ENCODE data around the gene MYO1C.

The MYO1C gene

GRCh38 chr17:1505586-1505985 is 13.1 kb upstream of the MYO1C start:
- no peak for DNase-seq

- no peak for DNase-seq
Measured at GRCh38 chr17:1504866-1505265, 12.4 kb upstream of the MYO1C start.

GRCh38 chr17:1503699-1504098 is 11.2 kb upstream of the MYO1C start:
- DNase-seq: no peak

GRCh38 chr17:1498869-1499268 is 6.4 kb upstream of the MYO1C start:
- DNase-seq: no peak

GRCh38 chr17:1498233-1498632 is 5.7 kb upstream of the MYO1C start:
- DNase-seq: no peak

GRCh38 chr17:1497831-1498230 is 5.3 kb upstream of the MYO1C start:
- no peak for DNase-seq

GRCh38 chr17:1496869-1497268 is 4.4 kb upstream of the MYO1C start:
- no peak for DNase-seq

- DNase-seq: no peak
Measured at GRCh38 chr17:1495265-1495989, 2.9 kb upstream of the MYO1C start.

GRCh38 chr17:1494736-1495253 is 2.3 kb upstream of the MYO1C start:
- no peak for DNase-seq

GRCh38 chr17:1494203-1494602 is 1.7 kb upstream of the MYO1C start:
- DNase-seq: no peak

- DNase-seq: no peak
Measured at GRCh38 chr17:1493291-1493980, 950 bp upstream of the MYO1C start.

- peak; percentile 46 for DNase-seq
Measured at GRCh38 chr17:1491443-1492248, 840 bp downstream of the MYO1C start.

GRCh38 chr17:1490643-1491442 is 1.6 kb downstream of the MYO1C start:
- DNase-seq: peak; percentile 65

- DNase-seq: no peak
Measured at GRCh38 chr17:1488826-1489270, 3.6 kb downstream of the MYO1C start.

GRCh38 chr17:1487939-1488825 is 4.3 kb downstream of the MYO1C start:
- DNase-seq: peak; percentile 74

GRCh38 chr17:1486802-1487695 is 5.4 kb downstream of the MYO1C start:
- DNase-seq: peak; percentile 78

- peak; percentile 66 for DNase-seq
Measured at GRCh38 chr17:1485423-1486376, 6.8 kb downstream of the MYO1C start.

- peak; percentile 70 for DNase-seq
Measured at GRCh38 chr17:1484676-1485422, 7.6 kb downstream of the MYO1C start.
